HTR-8/SVneo (cell line): Measurements from ENCODE around the gene NSUN3.

Experiments used
- DNase-seq: peaks from one replicate; pipeline ENCODE4 v3.0.0; 2011; ENCODE audit warnings: low spot score, mixed read lengths; ENCODE audit not compliant: insufficient read length
- FAIRE-seq: peaks from 2 replicates; lab custom pipeline; 2011; peaks lifted over from hg19 to GRCh38; lab: Jason Lieb, UNC

Gene NSUN3

DNA sequence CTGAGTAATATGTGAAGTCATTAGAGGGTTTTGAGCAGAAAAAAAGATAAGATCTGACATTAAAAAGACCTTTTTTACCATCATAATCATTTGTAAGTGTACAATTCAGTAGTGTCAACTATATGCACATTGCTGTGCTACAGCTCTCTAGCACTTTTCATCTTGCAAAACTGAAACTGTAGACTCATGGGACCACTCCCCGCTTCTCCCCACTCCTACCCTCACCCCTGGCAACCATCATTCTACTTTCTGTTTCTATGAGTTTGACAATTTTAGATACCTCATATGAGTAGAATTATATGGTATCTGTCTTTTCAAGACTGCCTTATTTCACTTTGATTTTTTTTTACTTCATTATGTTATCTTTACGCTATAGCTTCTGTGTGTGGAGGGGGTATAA lies 112.8 kb downstream of the NSUN3 start:
- DNase-seq (no peak), FAIRE-seq (no peak)

DNA sequence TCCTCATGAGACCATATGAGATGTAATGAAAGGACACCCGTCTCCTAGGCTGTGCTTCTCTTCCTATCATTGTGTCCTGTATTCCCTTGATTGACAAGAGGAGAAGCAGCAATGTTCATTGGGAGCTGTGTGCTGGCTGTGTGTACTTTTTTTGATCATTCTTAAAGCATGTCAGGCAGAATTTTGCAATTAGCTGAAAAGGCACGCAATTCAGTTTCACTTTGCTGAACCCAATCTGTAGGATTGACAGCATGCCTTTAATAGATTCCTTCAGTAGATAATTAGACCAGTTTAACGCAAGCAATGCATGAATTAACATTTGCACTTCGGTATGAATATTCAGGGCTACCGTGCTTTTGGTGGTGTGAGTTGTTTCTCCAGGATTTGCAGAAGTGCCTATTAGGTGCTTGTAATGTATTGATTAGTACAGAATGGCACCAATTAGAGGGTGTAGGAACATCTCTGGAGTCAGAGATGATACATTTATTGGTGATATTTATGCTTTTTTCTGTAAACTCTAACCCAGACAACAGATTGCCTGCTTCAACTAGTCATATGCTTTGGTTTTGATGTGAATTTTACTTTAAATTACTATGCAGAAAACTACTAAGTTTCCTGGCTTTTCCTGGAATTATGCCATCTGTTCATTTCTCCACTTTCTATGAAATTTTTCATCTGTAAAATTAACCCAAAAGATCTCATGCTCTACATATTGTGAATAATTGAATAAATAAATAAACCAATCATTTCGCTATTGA lies 114.3 kb downstream of the NSUN3 start:
- DNase-seq = no peak

More for the DNA sequence above, 114.3 kb downstream of the NSUN3 start:
- no peak for FAIRE-seq
